OCI-LY3 (cell line): Measurements from ENCODE around the gene CYS1.
"Not testable (repeated sequence)": the region's sequence is repeated elsewhere in the genome, so short reads cannot be mapped to it uniquely, and the experiment has no call there.

Source experiments
- H2AFZ ChIP-seq: fragments of 200-600, 300-600 bp; shearing (Covaris generic); 2 replicates; pipeline ENCODE4 v1.6.0; 2014; ENCODE audit warnings: antibody characterized with exemption, low read depth, low read length
- H3K27ac ChIP-seq: fragments of 200-600, 300-600 bp; sonication (generic); 2 replicates; pipeline ENCODE4 v1.5.1; 2014; ENCODE audit warnings: mild to moderate bottlenecking, low read length, moderate library complexity, mixed read lengths
- H3K27me3 ChIP-seq: fragments of 200-600, 300-600 bp; sonication (generic); 2 replicates; pipeline ENCODE4 v1.6.1; 2014; ENCODE audit warnings: low read depth, low read length, mixed read lengths
- H3K36me3 ChIP-seq: fragments of 200-600, 300-600 bp; sonication (generic); replicated peaks from 2 replicates; pipeline ENCODE3; 2014; ENCODE audit warnings: low read depth, low read length, mixed read lengths
- H3K4me1 ChIP-seq: fragments of 300-600, 200-600 bp; sonication (generic); 2 replicates; pipeline ENCODE4 v1.6.1; 2014; ENCODE audit warnings: low read length, mixed read lengths
- H3K4me2 ChIP-seq: fragments of 200-600, 300-600 bp; sonication (generic); 2 replicates; pipeline ENCODE4 v1.6.1; 2014; ENCODE audit warnings: low read length, mixed read lengths
- H3K4me3 ChIP-seq: fragments of 300-600, 200-600 bp; sonication (generic); 2 replicates; pipeline ENCODE4 v1.5.1; 2014; ENCODE audit warnings: antibody characterized with exemption, mild to moderate bottlenecking, low read length, moderate library complexity
- H3K79me2 ChIP-seq: fragments of 300-600, 200-600 bp; shearing (Covaris generic); 2 replicates; pipeline ENCODE4 v1.6.1; 2014; ENCODE audit warnings: mild to moderate bottlenecking, low read length, mixed read lengths
- H3K9ac ChIP-seq: fragments of 300-600, 200-600 bp; shearing (Covaris generic); 2 replicates; pipeline ENCODE4 v1.6.0; 2014; ENCODE audit warnings: mild to moderate bottlenecking, low read length, moderate library complexity
- H3K9me3 ChIP-seq: fragments of 200-600, 300-600 bp; shearing (Covaris generic); 2 replicates; pipeline ENCODE4 v1.6.1; 2014; ENCODE audit warnings: low read length, mixed read lengths; ENCODE audit not compliant: insufficient read depth
- H4K20me1 ChIP-seq: fragments of 200-600, 300-600 bp; sonication (generic); 2 replicates; pipeline ENCODE4 v1.6.1; 2016; ENCODE audit warnings: low read length, mixed read lengths; ENCODE audit not compliant: insufficient read depth
- CTCF ChIP-seq: fragments of 200-600, 300-600 bp; sonication (generic); IDR thresholded peaks from 2 replicates; pipeline ENCODE4 v1.5.1; 2014; ENCODE audit warnings: antibody characterized with exemption, low read length, low read depth
- EZH2phosphoT487 ChIP-seq: fragments of 200-600 bp; shearing (Covaris generic); IDR thresholded peaks from 2 replicates; pipeline ENCODE4 v1.6.1; 2018; ENCODE audit warnings: antibody characterized with exemption, mixed run types, low read depth

CYS1 gene

DNA sequence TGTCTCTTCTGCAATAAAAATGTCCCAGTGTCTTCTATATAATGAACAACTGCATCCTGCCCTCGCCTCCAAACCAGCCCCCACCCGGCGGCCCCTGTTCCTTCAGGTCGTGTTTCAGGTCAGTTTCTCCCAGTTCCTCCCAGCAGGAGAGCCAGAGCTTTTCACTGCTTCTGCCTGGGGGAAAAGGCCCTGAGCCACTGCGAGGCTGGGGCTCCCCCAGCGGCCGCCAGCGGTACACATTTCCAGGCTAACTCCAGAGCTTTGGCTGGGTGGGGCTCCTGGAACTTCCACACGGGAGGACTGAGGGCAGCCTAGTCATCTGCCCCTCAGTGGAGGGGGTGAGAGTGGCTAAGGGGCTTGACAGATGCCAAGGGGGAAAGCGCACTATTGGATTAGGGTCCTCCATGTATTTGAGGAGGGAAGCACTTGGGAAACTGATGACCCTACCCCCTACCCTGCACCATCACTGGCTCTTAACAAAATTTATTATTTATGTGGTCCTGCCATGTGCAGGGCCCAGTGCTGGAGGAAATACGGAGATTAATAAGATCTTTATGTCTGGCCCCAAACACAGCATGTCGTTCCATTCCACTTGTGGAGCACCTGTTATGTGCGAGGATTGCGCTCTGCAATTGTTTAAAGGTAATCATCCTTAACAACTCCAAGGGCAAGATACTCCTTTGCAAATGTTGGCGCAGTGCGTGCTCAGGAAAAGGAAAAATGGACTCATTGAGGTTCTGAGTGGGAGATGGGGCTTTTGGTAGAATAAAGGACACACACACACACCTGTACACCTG, 17.3 kb upstream of the CYS1 start:
- Histone ChIP-seq H3K4me3 (no peak overlapping the region), H3K9me3 (no peaks in the 10 kb centered on the region), H3K27ac (no peak overlapping the region), H2AFZ (no peak overlapping the region), H3K79me2 (no peaks in the 10 kb centered on the region), H3K4me2 (no peak overlapping the region), H3K36me3 (no peaks in the 10 kb centered on the region), H3K9ac (no peak overlapping the region), H3K27me3 (peaks cover 14% of the 10 kb centered on the region), H3K4me1 (peaks cover 13% of the 10 kb centered on the region), H4K20me1 (no peaks in the 10 kb centered on the region)
- TF ChIP-seq CTCF (peak; percentile 78), EZH2phosphoT487 (no peak)

- Histone ChIP-seq H3K27me3 (peaks cover 19% of the 10 kb centered on the region), H3K9ac (no peak overlapping the region), H2AFZ (no peak overlapping the region), H3K4me1 (peaks cover 10% of the 10 kb centered on the region), H3K79me2 (no peaks in the 10 kb centered on the region), H3K4me3 (no peak overlapping the region), H4K20me1 (no peaks in the 10 kb centered on the region), H3K4me2 (no peak overlapping the region), H3K27ac (no peak overlapping the region), H3K36me3 (no peaks in the 10 kb centered on the region), H3K9me3 (no peaks in the 10 kb centered on the region)
- TF ChIP-seq EZH2phosphoT487 = no peak
- TF ChIP-seq CTCF = no peak
These were observed 16.4 kb upstream of the CYS1 start for GRCh38 chr2:10096641-10097040.

GRCh38 chr2:10095175-10095574, 15.0 kb upstream of the CYS1 start:
- Histone ChIP-seq H3K9me3 (no peaks in the 10 kb centered on the region), H3K4me1 (peaks cover 15% of the 10 kb centered on the region), H3K79me2 (no peaks in the 10 kb centered on the region), H3K27me3 (peaks cover 33% of the 10 kb centered on the region), H2AFZ (no peak overlapping the region), H3K4me3 (no peak overlapping the region), H3K9ac (no peak overlapping the region), H3K27ac (no peak overlapping the region), H4K20me1 (no peaks in the 10 kb centered on the region), H3K4me2 (no peak overlapping the region), H3K36me3 (no peaks in the 10 kb centered on the region)
- no peak for TF ChIP-seq CTCF
- no peak for TF ChIP-seq EZH2phosphoT487

GRCh38 chr2:10094271-10094814, 14.1 kb upstream of the CYS1 start:
- no peak overlapping the region for H3K27ac ChIP-seq

GRCh38 chr2:10091889-10092244, 11.7 kb upstream of the CYS1 start:
- H3K9ac ChIP-seq, H4K20me1 ChIP-seq, H2AFZ ChIP-seq, H3K79me2 ChIP-seq, H3K36me3 ChIP-seq, H3K27ac ChIP-seq, H3K9me3 ChIP-seq: not testable (repeated sequence)
- Histone ChIP-seq H3K4me1 (peaks cover 24% of the 10 kb centered on the region), H3K4me2 (peak overlapping the region; percentile 74), H3K27me3 (peaks cover 37% of the 10 kb centered on the region), H3K4me3 (peak overlapping the region; percentile 77)

More at GRCh38 chr2:10094271-10094814, 14.1 kb upstream of the CYS1 start:
- Histone ChIP-seq H3K4me3 (no peak overlapping the region), H3K4me1 (peaks cover 24% of the 10 kb centered on the region), H3K36me3 (no peaks in the 10 kb centered on the region), H3K9ac (no peak overlapping the region), H3K27me3 (peaks cover 34% of the 10 kb centered on the region), H4K20me1 (no peaks in the 10 kb centered on the region), H3K4me2 (no peak overlapping the region), H3K79me2 (no peaks in the 10 kb centered on the region), H3K9me3 (no peaks in the 10 kb centered on the region), H2AFZ (no peak overlapping the region)
- TF ChIP-seq CTCF (no peak), EZH2phosphoT487 (no peak)
